Nephron (organoid): ENCODE data around the gene ZBTB16.

ENCODE experiments used
- H3K27ac Mint-ChIP-seq, 3 experiments: 2 replicates each; pipeline ENCODE4 v1.8.0; 2020; ENCODE audit warnings: mixed read lengths in 3 of 3, mild to moderate bottlenecking in 2 of 3, moderate library complexity in 1 of 3
- H3K27me3 Mint-ChIP-seq: 2 replicates; pipeline ENCODE4 v1.8.0; 2021; ENCODE audit warnings: low read depth, mild to moderate bottlenecking, moderate library complexity, mixed read lengths
- H3K36me3 Mint-ChIP-seq: 2 replicates; pipeline ENCODE4 v1.8.0; 2020; ENCODE audit warnings: low read depth, mixed read lengths
- H3K4me1 Mint-ChIP-seq: 2 replicates; pipeline ENCODE4 v1.8.0; 2020; ENCODE audit warnings: mixed read lengths
- H3K4me3 Mint-ChIP-seq, 3 experiments: 2 replicates each; pipeline ENCODE4 v1.8.0; 2020; ENCODE audit warnings: mild to moderate bottlenecking in 3 of 3, mixed read lengths in 3 of 3, moderate library complexity in 2 of 3
- H3K9me3 Mint-ChIP-seq: 2 replicates; pipeline ENCODE4 v1.8.0; 2020; ENCODE audit warnings: mixed read lengths
- TF ChIP-seq, protein P1 (sequence below), 3 experiments: fragments of 200-600 bp; sonication (generic); IDR thresholded peaks; one replicate each; pipeline ENCODE4 v1.5.0; 2021; ENCODE audit warnings: antibody characterized with exemption in 3 of 3; ENCODE audit not compliant: unreplicated experiment in 3 of 3

ZBTB16 gene

DNA sequence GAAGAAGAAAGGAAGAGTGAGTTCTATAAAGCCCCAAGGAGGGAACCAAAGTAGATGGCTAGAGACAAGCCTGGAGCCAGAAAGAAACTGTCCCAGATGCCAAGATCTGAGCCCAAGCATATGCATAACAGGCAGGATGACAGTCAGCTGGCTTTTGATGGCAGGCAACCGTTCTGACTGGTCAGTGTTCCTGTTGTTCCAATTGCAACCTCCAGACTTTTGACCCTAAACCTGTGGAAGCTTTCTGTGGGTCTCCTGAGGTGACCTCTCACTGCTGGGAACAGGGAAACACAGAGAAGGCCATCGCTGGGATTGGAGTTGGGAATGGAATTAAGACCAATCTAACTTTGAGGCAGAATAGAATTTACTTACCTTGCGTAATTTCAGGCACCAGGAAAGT lies 215.1 kb downstream of the ZBTB16 start:
- no peak overlapping the region for H3K4me3 Mint-ChIP-seq
- H3K9me3 Mint-ChIP-seq = no peaks in the 10 kb centered on the region
- no peaks in the 10 kb centered on the region for H3K36me3 Mint-ChIP-seq
- H3K4me1 Mint-ChIP-seq = no peaks in the 10 kb centered on the region
- TF ChIP-seq, protein P1, sequence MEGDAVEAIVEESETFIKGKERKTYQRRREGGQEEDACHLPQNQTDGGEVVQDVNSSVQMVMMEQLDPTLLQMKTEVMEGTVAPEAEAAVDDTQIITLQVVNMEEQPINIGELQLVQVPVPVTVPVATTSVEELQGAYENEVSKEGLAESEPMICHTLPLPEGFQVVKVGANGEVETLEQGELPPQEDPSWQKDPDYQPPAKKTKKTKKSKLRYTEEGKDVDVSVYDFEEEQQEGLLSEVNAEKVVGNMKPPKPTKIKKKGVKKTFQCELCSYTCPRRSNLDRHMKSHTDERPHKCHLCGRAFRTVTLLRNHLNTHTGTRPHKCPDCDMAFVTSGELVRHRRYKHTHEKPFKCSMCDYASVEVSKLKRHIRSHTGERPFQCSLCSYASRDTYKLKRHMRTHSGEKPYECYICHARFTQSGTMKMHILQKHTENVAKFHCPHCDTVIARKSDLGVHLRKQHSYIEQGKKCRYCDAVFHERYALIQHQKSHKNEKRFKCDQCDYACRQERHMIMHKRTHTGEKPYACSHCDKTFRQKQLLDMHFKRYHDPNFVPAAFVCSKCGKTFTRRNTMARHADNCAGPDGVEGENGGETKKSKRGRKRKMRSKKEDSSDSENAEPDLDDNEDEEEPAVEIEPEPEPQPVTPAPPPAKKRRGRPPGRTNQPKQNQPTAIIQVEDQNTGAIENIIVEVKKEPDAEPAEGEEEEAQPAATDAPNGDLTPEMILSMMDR (IDR thresholded peaks at IDR 0.05; ENCODE audit: unreplicated experiment in 3 of 3) = no peak
- peaks cover 72% of the 10 kb centered on the region for H3K27me3 Mint-ChIP-seq
- H3K27ac Mint-ChIP-seq = no peak overlapping the region

- TF ChIP-seq, protein P1 (IDR thresholded peaks at IDR 0.05; ENCODE audit: unreplicated experiment in 3 of 3) = no peak
- Mint-ChIP-seq H3K27me3 (peaks cover 75% of the 10 kb centered on the region), H3K36me3 (no peaks in the 10 kb centered on the region), H3K9me3 (no peaks in the 10 kb centered on the region), H3K4me3 (no peak overlapping the region), H3K4me1 (no peaks in the 10 kb centered on the region), H3K27ac (no peak overlapping the region)
Measured at GRCh38 chr11:114275280-114275679, 215.8 kb downstream of the ZBTB16 start.

GRCh38 chr11:114276077-114276476 lies 216.6 kb downstream of the ZBTB16 start:
- no peaks in the 10 kb centered on the region for H3K36me3 Mint-ChIP-seq
- H3K9me3 Mint-ChIP-seq = no peaks in the 10 kb centered on the region
- no peak overlapping the region for H3K27ac Mint-ChIP-seq
- TF ChIP-seq, protein P1 (IDR thresholded peaks at IDR 0.05; ENCODE audit: unreplicated experiment in 3 of 3) = no peak
- no peaks in the 10 kb centered on the region for H3K4me1 Mint-ChIP-seq
- peaks cover 73% of the 10 kb centered on the region for H3K27me3 Mint-ChIP-seq
- H3K4me3 Mint-ChIP-seq = no peak overlapping the region

DNA sequence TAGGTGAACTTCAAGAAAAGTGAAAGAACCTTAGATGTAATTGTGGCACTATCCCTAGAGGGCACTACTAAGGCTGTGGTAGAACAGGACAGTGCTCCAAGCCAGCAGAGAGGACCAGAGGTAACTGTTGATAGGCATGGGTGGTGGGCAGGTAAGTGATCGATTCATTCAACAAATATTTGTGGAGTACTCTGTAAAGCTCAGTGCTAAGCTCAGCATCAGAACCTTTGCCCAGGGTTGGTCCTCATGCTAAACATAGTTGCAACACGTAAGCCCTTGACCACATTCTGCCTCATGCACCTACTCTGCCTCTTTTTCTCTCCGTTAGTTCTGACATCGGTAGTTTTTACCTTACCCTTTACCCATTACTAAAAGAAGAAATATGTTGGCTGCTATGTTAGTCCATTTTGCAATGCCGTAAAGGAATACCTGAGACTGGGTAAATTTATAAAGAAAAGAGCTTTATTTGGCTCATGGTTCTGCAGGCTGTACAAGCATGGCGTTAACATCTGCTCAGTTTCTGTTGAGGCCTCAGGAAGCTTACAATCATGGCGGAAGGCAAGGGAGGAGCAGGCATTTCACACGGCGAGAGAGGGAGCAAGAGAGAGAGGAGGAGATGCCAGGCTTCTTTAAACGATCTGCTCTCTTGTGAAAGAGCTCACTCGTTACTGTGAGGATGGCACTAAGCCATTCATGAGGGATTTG lies 218.3 kb downstream of the ZBTB16 start:
- Mint-ChIP-seq H3K27ac (no peak overlapping the region), H3K36me3 (no peaks in the 10 kb centered on the region), H3K4me1 (no peaks in the 10 kb centered on the region), H3K9me3 (no peaks in the 10 kb centered on the region), H3K27me3 (peaks cover 64% of the 10 kb centered on the region), H3K4me3 (no peak overlapping the region)
- TF ChIP-seq, protein P1 (IDR thresholded peaks at IDR 0.05; ENCODE audit: unreplicated experiment in 3 of 3) = no peak

DNA sequence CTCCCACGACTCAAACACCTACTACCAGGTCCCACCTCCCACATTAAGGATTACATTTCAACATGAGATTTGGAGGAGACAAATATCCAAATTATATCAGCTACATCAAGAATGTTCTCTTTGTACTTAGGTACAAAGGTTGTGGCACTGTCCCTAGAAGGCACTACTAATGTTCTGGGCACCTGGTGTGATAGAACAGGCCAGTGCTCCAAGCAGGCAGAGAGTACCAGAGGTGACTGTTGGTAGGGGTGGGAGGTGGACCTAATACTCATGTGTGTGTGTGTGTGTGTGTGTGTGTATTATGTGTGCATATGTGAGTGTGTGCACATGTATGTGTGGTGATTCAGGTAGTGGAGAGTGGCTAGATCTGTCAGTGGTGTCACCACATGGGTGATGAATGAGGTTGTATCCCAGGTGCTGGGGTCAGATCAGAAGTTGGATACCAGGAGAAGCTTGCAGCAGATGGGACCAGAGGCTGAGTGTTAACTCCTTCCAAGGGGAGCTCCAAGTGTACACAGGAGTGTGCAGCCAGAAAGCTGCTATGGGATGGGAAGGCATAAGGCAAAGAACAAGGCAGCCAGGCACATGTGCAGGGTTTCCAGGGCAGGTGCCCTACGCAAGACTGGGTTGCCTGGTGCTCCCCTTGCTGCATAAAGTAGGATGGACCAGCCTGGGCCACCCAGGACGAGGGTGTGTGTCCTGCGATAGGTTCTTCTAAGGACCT lies 219.0 kb downstream of the ZBTB16 start:
- peaks cover 60% of the 10 kb centered on the region for H3K27me3 Mint-ChIP-seq
- H3K4me1 Mint-ChIP-seq = no peaks in the 10 kb centered on the region
- no peaks in the 10 kb centered on the region for H3K36me3 Mint-ChIP-seq
- TF ChIP-seq, protein P1 (IDR thresholded peaks at IDR 0.05; ENCODE audit: unreplicated experiment in 3 of 3) = no peak
- no peak overlapping the region for H3K27ac Mint-ChIP-seq
- no peak overlapping the region for H3K4me3 Mint-ChIP-seq
- no peaks in the 10 kb centered on the region for H3K9me3 Mint-ChIP-seq
